NCI-H2196 treated with DMSO at 0.1 percent for 48 hours (cell line): Measurements from ENCODE around the gene OR2A25.

Source experiments
- DNase-seq: peaks from one replicate; lab custom pipeline; 2025; ENCODE audit not compliant: unreplicated experiment; lab: John Stamatoyannopoulos, UW

Gene OR2A25

DNA sequence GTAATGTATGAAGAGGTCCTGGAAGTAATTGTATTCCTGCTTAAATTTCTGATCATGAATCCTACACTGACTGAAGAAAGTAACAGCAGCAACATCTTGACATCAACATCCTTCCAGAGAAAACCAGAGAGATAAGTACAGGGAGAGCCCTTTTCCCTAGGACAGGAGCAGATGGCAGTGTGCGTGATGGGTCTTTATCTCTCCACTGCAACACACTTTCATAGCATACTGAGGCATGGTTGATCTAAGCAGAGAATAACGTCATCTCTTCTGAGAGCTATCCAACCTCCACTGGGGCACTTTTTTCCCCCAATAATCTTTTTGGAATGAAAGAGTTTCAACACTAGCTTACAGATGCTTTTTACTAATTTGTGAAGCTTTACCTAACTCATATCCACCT is 342 bp downstream of the OR2A25 start:
- DNase-seq, result no peak

- DNase-seq, result no peak
Measured at GRCh38 chr7:144074374-144074773, 4.8 kb downstream of the OR2A25 start.

- DNase-seq, result no peak
Measured at GRCh38 chr7:144085978-144086377, 16.4 kb downstream of the OR2A25 start, which contains the start of gene OR2A12. OR2A12 (plus strand) TSS chr7:144086278; CDS start chr7:144095108, 8,830 bp downstream.

- no peak for DNase-seq
Measured at GRCh38 chr7:144086730-144087129, 17.1 kb downstream of the OR2A25 start.

GRCh38 chr7:144087230-144087629 is 17.6 kb downstream of the OR2A25 start:
- DNase-seq, result no peak

- no peak for DNase-seq
Measured at GRCh38 chr7:144090667-144091066, 21.1 kb downstream of the OR2A25 start.

- no peak for DNase-seq
Measured at GRCh38 chr7:144098776-144099175, 29.2 kb downstream of the OR2A25 start.

GRCh38 chr7:144100607-144101006 is 31.0 kb downstream of the OR2A25 start:
- no peak for DNase-seq

DNA sequence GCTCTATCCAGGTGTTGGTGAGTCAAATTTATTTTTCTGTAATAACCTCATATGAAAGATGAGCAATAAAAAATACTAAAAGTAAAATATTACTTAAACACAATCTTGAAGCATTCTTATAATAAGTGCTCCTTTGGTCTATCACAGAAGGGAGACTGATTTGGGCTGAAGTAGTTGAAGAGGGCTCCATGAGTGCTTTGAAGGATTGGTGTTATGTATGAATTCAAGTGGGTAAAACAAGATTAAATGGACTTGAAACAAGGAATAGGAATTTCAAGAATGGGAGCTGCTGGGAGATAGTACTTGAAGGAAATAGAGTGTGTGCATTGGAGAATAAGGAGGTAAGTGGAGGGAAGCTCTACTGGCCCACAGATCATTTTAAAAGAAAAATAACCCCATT is 32.4 kb downstream of the OR2A25 start:
- no peak for DNase-seq

DNA sequence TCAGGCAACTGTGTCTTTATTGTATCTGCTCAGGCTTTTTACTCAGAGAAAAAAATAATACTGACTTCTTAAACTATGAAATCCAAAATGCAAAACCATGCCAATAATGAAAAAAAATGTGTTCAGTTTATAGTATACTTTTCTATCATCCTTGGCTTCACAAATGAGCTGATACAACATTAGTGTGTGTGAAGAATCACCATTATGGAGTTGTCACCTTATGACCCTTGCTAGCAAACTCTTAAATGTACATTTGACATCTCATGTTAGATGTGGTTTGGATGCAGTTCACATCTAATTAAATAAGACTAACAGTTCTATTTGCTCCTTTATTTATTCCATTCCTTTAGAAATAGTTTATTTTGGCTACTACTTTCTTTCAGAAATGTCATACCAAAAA is 35.6 kb downstream of the OR2A25 start:
- DNase-seq, result no peak

GRCh38 chr7:144109283-144109682 is 39.7 kb downstream of the OR2A25 start, which contains the start of gene OR2A2:
OR2A2 (plus strand) TSS chr7:144109583; CDS start chr7:144109583, 0 bp downstream.
- no peak for DNase-seq

- no peak for DNase-seq
Measured at GRCh38 chr7:144110272-144110671, 40.7 kb downstream of the OR2A25 start.

GRCh38 chr7:144113651-144114050 is 44.0 kb downstream of the OR2A25 start:
- DNase-seq, result no peak

DNA sequence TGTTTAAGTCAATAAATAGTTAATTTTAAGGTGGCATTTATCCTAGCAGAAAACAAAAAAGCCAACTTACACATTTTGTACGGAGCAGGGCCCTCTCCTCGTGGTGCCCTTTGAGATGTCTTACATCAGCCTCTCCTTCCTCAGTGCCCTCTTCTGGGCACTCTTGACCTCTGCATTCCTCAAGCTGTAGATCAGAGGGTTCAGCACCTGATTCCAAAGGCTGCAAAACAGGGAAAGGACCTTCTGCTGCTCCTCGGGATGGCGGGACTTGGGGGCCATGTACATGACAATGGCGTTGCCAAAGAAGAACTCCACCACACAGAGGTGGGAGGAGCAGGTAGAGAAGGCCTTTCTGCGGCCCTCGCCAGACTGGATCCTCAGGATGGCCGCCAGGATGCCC is 48.7 kb downstream of the OR2A25 start:
- no peak for DNase-seq

- DNase-seq, result no peak
Measured at GRCh38 chr7:144122876-144123275, 53.3 kb downstream of the OR2A25 start, which contains the start of gene OR2A14. OR2A14 (plus strand) TSS chr7:144123176; CDS start chr7:144129113, 5,937 bp downstream.
